Measurements from ENCODE around the gene DOCK4. TPM values are rescaled to one million over a fixed set of nuclear protein-coding genes. Genes with fewer than 3 reads are reported as not detected.

DOCK4 gene
- total and polyA plus RNA-seq, 2 of the 8 experiments (the other 6 are each of a cell fraction or from before 2014, with no cell fraction given), result 5.1 to 23.6 TPM

DNA sequence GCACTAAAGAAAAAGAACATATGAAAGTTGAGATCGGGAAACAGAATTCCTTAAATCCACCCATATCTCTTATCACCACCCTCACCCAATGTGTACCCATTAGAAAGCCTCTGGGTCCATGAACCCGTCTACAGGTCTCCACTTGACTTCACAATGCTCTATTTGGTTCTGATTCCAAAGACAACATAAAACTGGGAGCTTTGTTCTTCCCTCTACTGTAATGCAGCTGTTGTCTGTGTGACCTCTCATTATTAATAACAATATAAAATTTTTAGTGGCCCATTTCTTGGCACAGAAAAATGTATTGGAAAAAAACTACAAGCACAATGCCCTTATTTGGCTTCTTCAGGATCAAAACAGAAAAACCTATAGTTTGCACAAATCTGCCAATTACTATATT is 30.0 kb downstream of the DOCK4 start:
- Histone ChIP-seq H2BK120ac (replicated peaks; ENCODE audit: low read depth, low read length) (no peak overlapping the region), H4K5ac (ENCODE audit: insufficient read length, low read depth, low read length) (no peak overlapping the region), H3K4me3 (ENCODE audit: extremely low read depth in 1 of 4, insufficient read depth in 2 of 4, low read depth in 3 of 4, low read length in 4 of 4) (no peak overlapping the region), H4K8ac (ENCODE audit: extremely low read depth, insufficient read depth, low read length) (no peak overlapping the region), H3K4me2 (ENCODE audit: insufficient read depth in 1 of 2, low read depth in 2 of 2, low read length in 2 of 2) (no peak overlapping the region), H2BK15ac (ENCODE audit: low read length) (no peak overlapping the region), H3K9ac (replicated peaks in 1 of 4; ENCODE audit: extremely low read depth in 1 of 4, low read depth in 3 of 4, low read length in 3 of 4) (no peak overlapping the region), H3K14ac (ENCODE audit: insufficient read length) (no peak overlapping the region), H3K79me1 (ENCODE audit: low read depth, low read length) (peaks cover 3% of the 10 kb centered on the region; the same call in 1 of the 2 replicates), H4K20me1 (replicated peaks in 1 of 2; ENCODE audit: control insufficient read depth in 1 of 2, insufficient read depth in 2 of 2, low read length in 2 of 2) (no peaks in the 10 kb centered on the region), H2AFZ (ENCODE audit: low read length) (no peak overlapping the region), H3K36me3 (ENCODE audit: control insufficient read depth in 2 of 4, insufficient read depth in 4 of 4, low read length in 3 of 4) (no peaks in the 10 kb centered on the region), H2AK5ac (ENCODE audit: low read depth, low read length) (no peak overlapping the region), H4K91ac (replicated peaks; ENCODE audit: insufficient read length, low read length) (no peak overlapping the region), H2BK5ac (ENCODE audit: low read depth, low read length) (no peak overlapping the region), H3K23me2 (ENCODE audit: low read depth, low read length) (no peaks in the 10 kb centered on the region), H3K4me1 (replicated peaks in 1 of 4; ENCODE audit: control insufficient read depth in 3 of 4, insufficient read depth in 4 of 4, low read length in 3 of 4) (peaks cover 0 to 4% (median 1%) of the 10 kb centered on the region in 4 experiments; a peak in 2 of 7 replicates), H2BK20ac (ENCODE audit: low read length) (no peak overlapping the region), H3K4ac (replicated peaks; ENCODE audit: insufficient read length, low read depth, low read length) (no peak overlapping the region), H3K56ac (replicated peaks; ENCODE audit: insufficient read length, low read depth, low read length) (no peak overlapping the region), H3K18ac (ENCODE audit: extremely low read depth, low read length) (no peak overlapping the region), H2BK12ac (ENCODE audit: low read depth, low read length) (no peak overlapping the region), H3K27me3 (replicated peaks in 1 of 4; ENCODE audit: control insufficient read depth in 3 of 4, extremely low read depth in 1 of 4, insufficient read depth in 3 of 4, low read length in 3 of 4) (no peaks in the 10 kb centered on the region), H3K9me3 (ENCODE audit: insufficient read depth in 2 of 2, low read depth in 1 of 2, low read length in 1 of 2) (no peaks in the 10 kb centered on the region), H3K27ac (ENCODE audit: low read depth, low read length) (no peak overlapping the region), H3K23ac (ENCODE audit: insufficient read length) (no peak overlapping the region), H3K79me2 (ENCODE audit: control insufficient read depth in 1 of 2, insufficient read depth in 2 of 2, low read length in 2 of 2) (peaks cover 0 to 54% of the 10 kb centered on the region in 2 experiments; a peak in 2 of 4 replicates)
- CTCF ChIA-PET (ENCODE audit: partially characterized antibody), result no interaction called here
- WGBS, 2 experiments (ENCODE audit: extremely low coverage in 1 of 2, insufficient coverage in 1 of 2, insufficient read length in 1 of 2, insufficient replicate concordance in 2 of 2, low coverage in 1 of 2, low lambda C conversion rate in 2 of 2, missing lambda C conversion rate in 1 of 2), result 85% methylated on average over 2 of the region's 2 CpGs; no CpG with 5 or more reads in 1 of the 2 experiments
- POLR2A ChIA-PET (ENCODE audit: partially characterized antibody), result interaction anchor here (1.8 kb wide), 1 partner anchor 274 kb away, joined by 5 read pairs; the partner anchor contains the start of gene IFRD1
- DNase-seq (ENCODE audit: low read depth in 1 of 2, low spot score in 2 of 2) (no peak), FAIRE-seq (no peak)
- TF ChIP-seq KDM4A (IDR thresholded peaks at IDR 0.05; ENCODE audit: low read depth, low read length, severe bottlenecking) (no peak), EZH2 (IDR thresholded peaks at IDR 0.05; ENCODE audit: low read depth, low read length, severe bottlenecking) (no peak), POU5F1 (IDR thresholded peaks at IDR 0.05; ENCODE audit: low read depth, low read length) (no peak), SAP30 (IDR thresholded peaks at IDR 0.05; ENCODE audit: insufficient read depth, insufficient replicate concordance, low read length) (no peak), EP300 (IDR thresholded peaks at IDR 0.05; ENCODE audit: borderline replicate concordance in 1 of 2, low read depth in 2 of 2, low read length in 2 of 2) (no peak), YY1 (IDR thresholded peaks at IDR 0.05; ENCODE audit: low read depth, low read length) (no peak), GABPA (IDR thresholded peaks at IDR 0.05; ENCODE audit: borderline replicate concordance, insufficient read depth, low read length) (no peak), RAD21 (IDR thresholded peaks at IDR 0.05 in 1 of 2, conservative IDR thresholded peaks at IDR 0.05 in 1 of 2; ENCODE audit: low read depth in 2 of 2, low read length in 2 of 2) (no peak), E2F6 (IDR thresholded peaks at IDR 0.05) (no peak)
- TF ChIP-seq, protein P1, sequence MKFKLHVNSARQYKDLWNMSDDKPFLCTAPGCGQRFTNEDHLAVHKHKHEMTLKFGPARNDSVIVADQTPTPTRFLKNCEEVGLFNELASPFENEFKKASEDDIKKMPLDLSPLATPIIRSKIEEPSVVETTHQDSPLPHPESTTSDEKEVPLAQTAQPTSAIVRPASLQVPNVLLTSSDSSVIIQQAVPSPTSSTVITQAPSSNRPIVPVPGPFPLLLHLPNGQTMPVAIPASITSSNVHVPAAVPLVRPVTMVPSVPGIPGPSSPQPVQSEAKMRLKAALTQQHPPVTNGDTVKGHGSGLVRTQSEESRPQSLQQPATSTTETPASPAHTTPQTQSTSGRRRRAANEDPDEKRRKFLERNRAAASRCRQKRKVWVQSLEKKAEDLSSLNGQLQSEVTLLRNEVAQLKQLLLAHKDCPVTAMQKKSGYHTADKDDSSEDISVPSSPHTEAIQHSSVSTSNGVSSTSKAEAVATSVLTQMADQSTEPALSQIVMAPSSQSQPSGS (IDR thresholded peaks at IDR 0.05; ENCODE audit: low read length), result no peak

All from H1 (cell line).